Tibial nerve (tissue), 4 donors: ENCODE data around the gene MPPED1. TPM values are rescaled to one million over a fixed set of nuclear protein-coding genes. Genes with fewer than 3 reads are reported as not detected.

Experiments used
- DNase-seq, 2 donors: peaks; one replicate each; pipeline ENCODE4 v3.0.0-alpha.2; 2019; ENCODE audit warnings: low spot score in 2 of 2
- H3K27ac ChIP-seq, 4 donors: fragments of 200-600 bp; sonication (generic) in 3 of 4; one replicate each; pipeline ENCODE4 v1.5.1; 2017 to 2019; ENCODE audit warnings: mild to moderate bottlenecking in 1 of 4
- H3K27me3 ChIP-seq, 2 donors: fragments of 200-600 bp; sonication (generic) in 1 of 2; one replicate each; pipeline versions ENCODE4 v1.5.1 to v1.6.0; 2017 to 2019
- H3K36me3 ChIP-seq, 3 donors: fragments of 200-600 bp; sonication (generic); one replicate each; pipeline ENCODE4 v1.5.1; 2018 to 2019
- H3K4me1 ChIP-seq, 4 donors: fragments of 200-600 bp; sonication (generic) in 3 of 4; one replicate each; pipeline ENCODE4 v1.5.1; 2017 to 2019
- H3K4me3 ChIP-seq, 4 donors: fragments of 200-600 bp; sonication (generic) in 3 of 4; one replicate each; pipeline ENCODE4 v1.5.1; 2017 to 2019; ENCODE audit warnings: mild to moderate bottlenecking in 1 of 4, moderate library complexity in 1 of 4
- H3K9me3 ChIP-seq, 4 donors: fragments of 200-600 bp; sonication (generic) in 3 of 4; one replicate each; pipeline ENCODE4 v1.5.1; 2017 to 2019
- CTCF ChIP-seq, 5 experiments: fragments of 200-600 bp in 3 of 5; fragments of 450-650 bp in 2 of 5; sonication (generic) in 3 of 5; IDR thresholded peaks; one replicate each; pipeline ENCODE4 v1.5.1; 2016 to 2019; ENCODE audit warnings: antibody characterized with exemption in 5 of 5, mild to moderate bottlenecking in 3 of 5, moderate library complexity in 2 of 5
- EP300 ChIP-seq, 2 donors: sonication (generic); formaldehyde crosslinking; IDR thresholded peaks; one replicate each; pipeline ENCODE4 v1.6.1; 2017; ENCODE audit warnings: antibody characterized with exemption in 2 of 2, mild to moderate bottlenecking in 1 of 2
- POLR2A ChIP-seq, 2 donors: fragments of 450-650 bp; IDR thresholded peaks; one replicate each; pipeline ENCODE4 v1.6.1; 2017; ENCODE audit warnings: antibody characterized with exemption in 2 of 2, mild to moderate bottlenecking in 2 of 2, moderate library complexity in 2 of 2
- WGBS, 2 donors: methylation state at CpG; one replicate each; pipeline ENCODE4 v1.1.5; 2018; 5-methylcytosine and 5-hydroxymethylcytosine counted together
- total RNA-seq, 4 donors: library from RNA; depleted of rRNA; stranded (reverse); fragments of >200 nt; gene quantifications; one replicate each; pipeline ENCODE4 v1.1.0, GENCODE V29; 2016

The MPPED1 gene
- total RNA-seq, 4 donors from 2014 or later = 1.2 to 2.4 (median 1.8) TPM

- Histone ChIP-seq H3K4me1 (no peaks in the 10 kb centered on the region), H3K36me3 (no peaks in the 10 kb centered on the region), H3K4me3 (no peak overlapping the region), H3K9me3 (no peaks in the 10 kb centered on the region), H3K27me3 (no peaks in the 10 kb centered on the region), H3K27ac (no peak overlapping the region)
- DNase-seq = no peak
- TF ChIP-seq EP300 (IDR thresholded peaks at IDR 0.05) = no peak
- TF ChIP-seq POLR2A (IDR thresholded peaks at IDR 0.05) = no peak
- no peak for TF ChIP-seq CTCF (IDR thresholded peaks at IDR 0.05)
- 79 to 82% methylated on average over 6 of the region's 6 CpGs for WGBS, 2 donors
These were observed 109.9 kb downstream of the MPPED1 start for GRCh38 chr22:43521716-43522115.

DNA sequence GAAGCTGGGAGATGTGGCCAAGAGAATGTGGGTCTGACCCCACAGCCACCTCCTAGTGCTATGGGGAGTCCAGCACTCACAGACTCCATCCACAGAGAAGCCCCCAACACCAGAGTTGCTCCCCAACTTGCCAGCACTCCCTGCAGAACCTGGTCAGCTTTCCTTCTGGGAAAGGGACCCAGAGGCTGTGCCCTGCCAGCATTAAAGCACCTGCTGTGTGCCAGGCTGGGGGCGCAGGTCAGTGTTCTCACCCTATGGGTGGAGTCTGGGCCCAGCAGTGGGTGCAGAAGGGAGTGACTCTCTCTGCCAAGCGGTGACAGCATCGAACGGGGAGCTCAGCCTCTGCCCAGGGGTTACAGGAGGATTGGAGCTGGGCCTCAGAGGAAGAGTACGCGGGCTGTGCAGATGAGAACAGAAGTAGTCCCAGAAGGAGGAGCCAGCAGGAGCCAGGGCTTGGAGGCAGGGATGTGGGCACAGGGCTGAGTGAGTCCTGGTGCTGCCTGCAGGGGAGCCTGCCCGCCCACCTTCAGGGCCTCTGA, 114.4 kb downstream of the MPPED1 start:
- Histone ChIP-seq H3K4me3 (no peak overlapping the region), H3K27ac (no peak overlapping the region), H3K36me3 (peaks cover 0 to 19% (median 0%) of the 10 kb centered on the region in 3 donors), H3K9me3 (peaks cover 0 to 4% (median 0%) of the 10 kb centered on the region in 4 donors), H3K27me3 (no peaks in the 10 kb centered on the region), H3K4me1 (no peaks in the 10 kb centered on the region)
- no peak for TF ChIP-seq EP300 (IDR thresholded peaks at IDR 0.05)
- no peak for TF ChIP-seq POLR2A (IDR thresholded peaks at IDR 0.05)
- no peak for TF ChIP-seq CTCF (IDR thresholded peaks at IDR 0.05)
- DNase-seq = no peak
- WGBS, 2 donors = 86 to 96% methylated on average over 7 of the region's 7 CpGs

- Histone ChIP-seq H3K36me3 (peaks cover 0 to 19% (median 0%) of the 10 kb centered on the region in 3 donors), H3K27ac (no peak overlapping the region), H3K27me3 (no peaks in the 10 kb centered on the region), H3K4me3 (no peak overlapping the region), H3K4me1 (no peaks in the 10 kb centered on the region), H3K9me3 (peaks cover 0 to 4% (median 0%) of the 10 kb centered on the region in 4 donors)
- no peak for TF ChIP-seq CTCF (IDR thresholded peaks at IDR 0.05)
- no peak for TF ChIP-seq EP300 (IDR thresholded peaks at IDR 0.05)
- TF ChIP-seq POLR2A (IDR thresholded peaks at IDR 0.05) = no peak
- 66 to 93% methylated on average over 3 of the region's 5 CpGs for WGBS, 2 donors
- no peak for DNase-seq
These were observed 115.1 kb downstream of the MPPED1 start for GRCh38 chr22:43526946-43527345.

- no peak overlapping the region for H3K4me3 ChIP-seq
- no peaks in the 10 kb centered on the region for H3K27me3 ChIP-seq
- H3K36me3 ChIP-seq = peaks cover 0 to 25% (median 0%) of the 10 kb centered on the region in 3 donors
- DNase-seq = no peak
- no peaks in the 10 kb centered on the region for H3K4me1 ChIP-seq
- 56 to 58% methylated on average over 12 of the region's 12 CpGs for WGBS, 2 donors
- H3K9me3 ChIP-seq = peaks cover 0 to 4% (median 0%) of the 10 kb centered on the region in 4 donors
- H3K27ac ChIP-seq = no peak overlapping the region
- TF ChIP-seq CTCF (IDR thresholded peaks at IDR 0.05) (no peak), EP300 (IDR thresholded peaks at IDR 0.05) (no peak), POLR2A (IDR thresholded peaks at IDR 0.05) (no peak)
These were observed 117.0 kb downstream of the MPPED1 start for GRCh38 chr22:43528601-43529360.

GRCh38 chr22:43529461-43529860, 117.6 kb downstream of the MPPED1 start:
- H3K27me3 ChIP-seq = no peaks in the 10 kb centered on the region
- H3K4me1 ChIP-seq = no peaks in the 10 kb centered on the region
- H3K4me3 ChIP-seq = no peak overlapping the region
- WGBS, 2 donors = 93 to 94% methylated on average over 2 of the region's 2 CpGs
- no peak for DNase-seq
- TF ChIP-seq POLR2A (IDR thresholded peaks at IDR 0.05) = no peak
- TF ChIP-seq EP300 (IDR thresholded peaks at IDR 0.05) = no peak
- no peak for TF ChIP-seq CTCF (IDR thresholded peaks at IDR 0.05)
- H3K9me3 ChIP-seq = peaks cover 0 to 4% (median 0%) of the 10 kb centered on the region in 4 donors
- H3K27ac ChIP-seq = no peak overlapping the region
- H3K36me3 ChIP-seq = peaks cover 0 to 32% (median 0%) of the 10 kb centered on the region in 3 donors
